Uterus (tissue), 4 donors: ENCODE results near the gene MARCOL. TPM values are rescaled to one million over a fixed set of nuclear protein-coding genes. Genes with fewer than 3 reads are reported as not detected.

ENCODE experiments used
- DNase-seq, 2 donors: peaks; one replicate each; pipeline ENCODE4 v3.0.0-alpha.2; 2019 to 2020
- H3K27ac ChIP-seq, 2 donors: fragments of 200-600 bp; sonication (generic); 1 replicate in 1 of 2; 2 replicates in 1 of 2; pipeline ENCODE4 v1.5.1; 2016 to 2018
- H3K27me3 ChIP-seq, 2 donors: fragments of 200-600 bp; sonication (generic); one replicate each; pipeline ENCODE4 v1.5.1; 2018 to 2019; ENCODE audit warnings: control low read depth in 1 of 2
- H3K36me3 ChIP-seq, 2 donors: fragments of 200-600 bp; sonication (generic); one replicate each; pipeline ENCODE4 v1.5.1; 2019; ENCODE audit warnings: control low read depth in 1 of 2
- H3K4me1 ChIP-seq, 2 donors: fragments of 200-600 bp; sonication (generic); one replicate each; pipeline ENCODE4 v1.5.1; 2018 to 2019; ENCODE audit warnings: control low read depth in 1 of 2
- H3K4me3 ChIP-seq, 2 donors: fragments of 200-600 bp; sonication (generic); 1 replicate in 1 of 2; 2 replicates in 1 of 2; pipeline ENCODE4 v1.5.1; 2018 to 2019; ENCODE audit warnings: mild to moderate bottlenecking in 1 of 2
- H3K9me3 ChIP-seq, 2 donors: fragments of 200-600 bp; sonication (generic); one replicate each; pipeline ENCODE4 v1.5.1; 2019; ENCODE audit warnings: control low read depth in 1 of 2
- POLR2A ChIP-seq, 2 donors: fragments of 450-650 bp; IDR thresholded peaks; one replicate each; pipeline ENCODE4 v1.6.1; 2016; ENCODE audit warnings: antibody characterized with exemption in 2 of 2, mild to moderate bottlenecking in 1 of 2, moderate library complexity in 1 of 2
- intact Hi-C: fragments of 100-400 bp; cut with DNase I; formaldehyde crosslinking; loops from one replicate; pipeline ENCODE4 v1.15.1; 2023; ENCODE audit warnings: low total_unique reads
- total RNA-seq, 4 donors: library from RNA; depleted of rRNA in 3 of 4; stranded (reverse); fragments of >200 nt in 3 of 4; gene quantifications; one replicate each; pipeline versions ENCODE4 v1.1.0 to v1.2.4, GENCODE V29; 2014 to 2023
- TF ChIP-seq, protein P1 (sequence below), 4 experiments: fragments of 200-600 bp in 2 of 4; fragments of 450-650 bp in 2 of 4; sonication (generic) in 2 of 4; IDR thresholded peaks; one replicate each; pipeline ENCODE4 v1.5.1; 2016 to 2019; ENCODE audit warnings: antibody characterized with exemption in 4 of 4, mild to moderate bottlenecking in 2 of 4, moderate library complexity in 1 of 4
- donor health status: DM: yes; HTN: yes; CAD: no.

MARCOL gene, protein sequence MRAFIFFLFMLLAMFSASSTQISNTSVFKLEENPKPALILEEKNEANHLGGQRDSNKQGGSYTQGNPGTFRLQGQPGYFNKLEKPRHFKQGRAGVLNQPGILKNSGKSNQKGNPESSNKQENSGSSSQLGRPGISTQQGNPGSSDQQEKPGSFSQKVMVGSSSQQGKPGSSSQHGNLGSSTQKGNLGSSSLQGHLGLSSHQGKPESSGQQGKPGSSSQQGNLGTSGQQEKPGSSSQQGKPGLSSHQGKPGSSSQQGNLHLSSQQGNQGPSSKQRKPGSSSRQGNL
- not detected for total RNA-seq

DNA sequence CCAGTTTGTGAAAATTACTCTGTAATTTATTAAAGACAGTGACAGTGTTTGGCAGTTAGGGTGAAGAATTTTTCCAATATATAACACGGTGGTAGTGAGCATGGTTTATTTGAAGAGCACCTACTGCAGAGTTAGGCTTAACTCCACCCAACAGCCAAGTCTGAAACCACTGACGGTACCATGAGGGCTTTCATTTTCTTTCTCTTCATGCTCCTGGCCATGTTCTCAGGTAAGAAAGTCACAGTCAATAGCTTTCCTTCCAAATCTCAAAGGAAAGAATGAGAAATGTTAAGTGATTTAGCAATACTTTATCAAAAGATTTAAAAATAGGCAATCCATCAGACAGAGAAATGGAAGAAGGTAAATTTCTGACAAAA lies at the start of gene MARCOL:
MARCOL (plus strand) TSS at position 108 of the 377 bp plus-strand sequence; CDS start at position 181, 73 bp downstream.
- Histone ChIP-seq H3K36me3 (no peaks in the 10 kb centered on the region), H3K9me3 (no peaks in the 10 kb centered on the region), H3K27me3 (no peaks in the 10 kb centered on the region), H3K4me1 (no peaks in the 10 kb centered on the region), H3K4me3 (no peak within 1 kb of the TSS), H3K27ac (no peak within 1 kb of the TSS)
- intact Hi-C loops: no loop called here
- DNase-seq: no peak
- TF ChIP-seq POLR2A (IDR thresholded peaks at IDR 0.05): no peak
- TF ChIP-seq, protein P1, sequence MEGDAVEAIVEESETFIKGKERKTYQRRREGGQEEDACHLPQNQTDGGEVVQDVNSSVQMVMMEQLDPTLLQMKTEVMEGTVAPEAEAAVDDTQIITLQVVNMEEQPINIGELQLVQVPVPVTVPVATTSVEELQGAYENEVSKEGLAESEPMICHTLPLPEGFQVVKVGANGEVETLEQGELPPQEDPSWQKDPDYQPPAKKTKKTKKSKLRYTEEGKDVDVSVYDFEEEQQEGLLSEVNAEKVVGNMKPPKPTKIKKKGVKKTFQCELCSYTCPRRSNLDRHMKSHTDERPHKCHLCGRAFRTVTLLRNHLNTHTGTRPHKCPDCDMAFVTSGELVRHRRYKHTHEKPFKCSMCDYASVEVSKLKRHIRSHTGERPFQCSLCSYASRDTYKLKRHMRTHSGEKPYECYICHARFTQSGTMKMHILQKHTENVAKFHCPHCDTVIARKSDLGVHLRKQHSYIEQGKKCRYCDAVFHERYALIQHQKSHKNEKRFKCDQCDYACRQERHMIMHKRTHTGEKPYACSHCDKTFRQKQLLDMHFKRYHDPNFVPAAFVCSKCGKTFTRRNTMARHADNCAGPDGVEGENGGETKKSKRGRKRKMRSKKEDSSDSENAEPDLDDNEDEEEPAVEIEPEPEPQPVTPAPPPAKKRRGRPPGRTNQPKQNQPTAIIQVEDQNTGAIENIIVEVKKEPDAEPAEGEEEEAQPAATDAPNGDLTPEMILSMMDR (IDR thresholded peaks at IDR 0.05): no peak

DNA sequence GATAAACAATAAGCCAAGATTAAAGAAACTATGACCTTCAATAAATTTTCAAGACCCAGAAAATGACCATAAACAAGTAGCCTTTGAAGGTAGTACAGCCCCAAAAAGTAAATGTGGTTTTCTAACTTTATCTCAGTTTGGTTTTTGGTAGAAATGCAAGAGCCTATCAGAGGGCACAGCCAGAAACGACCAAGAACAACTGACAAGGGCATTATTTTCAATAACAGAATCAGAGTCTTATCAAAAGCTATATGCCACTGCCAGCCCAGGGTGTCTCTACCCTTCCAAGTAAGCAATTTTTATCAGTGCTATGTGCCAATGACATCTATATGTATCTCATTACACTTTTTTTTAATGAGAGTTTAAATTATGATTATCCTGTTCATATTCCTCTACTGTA lies 47.3 kb upstream of the MARCOL start:
- H3K4me1 ChIP-seq: no peaks in the 10 kb centered on the region
- H3K36me3 ChIP-seq: no peaks in the 10 kb centered on the region
- H3K27ac ChIP-seq: no peak overlapping the region
- intact Hi-C loops: no loop called here
- H3K4me3 ChIP-seq: no peak overlapping the region
- no peak for TF ChIP-seq POLR2A (IDR thresholded peaks at IDR 0.05)
- TF ChIP-seq, protein P1 (IDR thresholded peaks at IDR 0.05): no peak
- H3K27me3 ChIP-seq: no peaks in the 10 kb centered on the region
- H3K9me3 ChIP-seq: no peaks in the 10 kb centered on the region
- DNase-seq: no peak

GRCh38 chr5:148193202-148193601 lies 45.1 kb upstream of the MARCOL start:
- Histone ChIP-seq H3K27me3 (no peaks in the 10 kb centered on the region), H3K4me1 (no peaks in the 10 kb centered on the region), H3K27ac (no peak overlapping the region), H3K36me3 (no peaks in the 10 kb centered on the region), H3K9me3 (no peaks in the 10 kb centered on the region), H3K4me3 (no peak overlapping the region)
- TF ChIP-seq, protein P1 (IDR thresholded peaks at IDR 0.05): no peak
- no peak for TF ChIP-seq POLR2A (IDR thresholded peaks at IDR 0.05)
- no peak for DNase-seq
- intact Hi-C loops: no loop called here

GRCh38 chr5:148201151-148201550 lies 37.2 kb upstream of the MARCOL start:
- H3K4me3 ChIP-seq: no peak overlapping the region
- no peak for DNase-seq
- H3K27ac ChIP-seq: no peak overlapping the region
- H3K9me3 ChIP-seq: no peaks in the 10 kb centered on the region
- intact Hi-C loops: no loop called here
- no peaks in the 10 kb centered on the region for H3K27me3 ChIP-seq
- no peak for TF ChIP-seq POLR2A (IDR thresholded peaks at IDR 0.05)
- TF ChIP-seq, protein P1 (IDR thresholded peaks at IDR 0.05): no peak
- H3K4me1 ChIP-seq: no peaks in the 10 kb centered on the region
- H3K36me3 ChIP-seq: no peaks in the 10 kb centered on the region

GRCh38 chr5:148202531-148203203 lies 35.7 kb upstream of the MARCOL start, which contains the start of gene SPINK6:
Gene SPINK6, plus strand, starts transcription at chr5:148203042. Its CDS starts 55 bp downstream, at chr5:148203097.
- H3K4me3 ChIP-seq: no peak within 1 kb of the TSS
- no peaks in the 10 kb centered on the region for H3K36me3 ChIP-seq
- H3K27me3 ChIP-seq: no peaks in the 10 kb centered on the region
- intact Hi-C loops: no loop called here
- no peak for DNase-seq
- TF ChIP-seq, protein P1 (IDR thresholded peaks at IDR 0.05): no peak
- no peak for TF ChIP-seq POLR2A (IDR thresholded peaks at IDR 0.05)
- H3K27ac ChIP-seq: no peak within 1 kb of the TSS
- H3K9me3 ChIP-seq: no peaks in the 10 kb centered on the region
- no peaks in the 10 kb centered on the region for H3K4me1 ChIP-seq
